Cardiac fibroblast (primary cell): Measurements from ENCODE around the gene MED13L.

Experiments used
- DNase-seq, 2 donors: peaks; one replicate each; pipeline versions ENCODE4 v3.0.0 to v3.0.0-alpha.2; 2010; ENCODE audit warnings: low read depth in 2 of 2
- H3K4me3 ChIP-seq, 2 donors: replicated peaks in 1 of 2; 1 replicate in 1 of 2; 2 replicates in 1 of 2; pipeline ENCODE4 v1.5.1; 2011; ENCODE audit warnings: low read depth in 2 of 2, low read length in 2 of 2, mild to moderate bottlenecking in 2 of 2, moderate library complexity in 1 of 2
- TF ChIP-seq, protein P1 (sequence below): IDR thresholded peaks from one replicate; pipeline ENCODE4 v1.5.1; 2011; ENCODE audit warnings: low read depth, mild to moderate bottlenecking, low read length, inconsistent platforms

The MED13L gene

DNA sequence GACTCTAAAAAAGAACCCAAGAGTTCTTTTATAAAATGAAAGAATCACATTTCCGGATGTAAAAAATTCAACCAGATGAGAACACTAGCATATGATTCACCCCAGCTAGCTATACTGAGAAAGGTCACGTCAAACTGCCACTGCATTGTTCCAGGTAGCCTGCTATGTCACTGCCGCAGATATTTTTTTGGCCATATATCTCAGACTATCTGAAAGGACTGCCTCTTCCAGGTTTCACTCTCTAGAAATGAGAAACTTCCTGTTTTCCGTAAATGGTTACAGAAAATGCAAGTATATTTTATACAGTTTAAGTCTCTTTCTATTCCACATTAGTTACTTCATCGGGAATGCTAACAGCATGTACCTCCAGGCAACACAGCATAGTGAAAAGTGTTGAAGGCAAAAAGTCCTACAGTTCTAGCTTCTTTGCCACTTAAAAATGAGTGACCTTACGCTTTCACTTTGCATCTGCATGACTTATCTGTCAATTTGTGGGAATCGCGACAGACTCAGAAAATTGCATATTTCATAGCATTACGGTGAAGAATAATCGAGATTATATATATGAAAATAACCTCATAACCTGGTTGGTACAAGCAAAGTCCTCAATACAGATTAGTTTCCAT lies 105.2 kb downstream of the MED13L start:
- no peak overlapping the region for H3K4me3 ChIP-seq
- TF ChIP-seq, protein P1, sequence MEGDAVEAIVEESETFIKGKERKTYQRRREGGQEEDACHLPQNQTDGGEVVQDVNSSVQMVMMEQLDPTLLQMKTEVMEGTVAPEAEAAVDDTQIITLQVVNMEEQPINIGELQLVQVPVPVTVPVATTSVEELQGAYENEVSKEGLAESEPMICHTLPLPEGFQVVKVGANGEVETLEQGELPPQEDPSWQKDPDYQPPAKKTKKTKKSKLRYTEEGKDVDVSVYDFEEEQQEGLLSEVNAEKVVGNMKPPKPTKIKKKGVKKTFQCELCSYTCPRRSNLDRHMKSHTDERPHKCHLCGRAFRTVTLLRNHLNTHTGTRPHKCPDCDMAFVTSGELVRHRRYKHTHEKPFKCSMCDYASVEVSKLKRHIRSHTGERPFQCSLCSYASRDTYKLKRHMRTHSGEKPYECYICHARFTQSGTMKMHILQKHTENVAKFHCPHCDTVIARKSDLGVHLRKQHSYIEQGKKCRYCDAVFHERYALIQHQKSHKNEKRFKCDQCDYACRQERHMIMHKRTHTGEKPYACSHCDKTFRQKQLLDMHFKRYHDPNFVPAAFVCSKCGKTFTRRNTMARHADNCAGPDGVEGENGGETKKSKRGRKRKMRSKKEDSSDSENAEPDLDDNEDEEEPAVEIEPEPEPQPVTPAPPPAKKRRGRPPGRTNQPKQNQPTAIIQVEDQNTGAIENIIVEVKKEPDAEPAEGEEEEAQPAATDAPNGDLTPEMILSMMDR = no peak
- peak in 1 of 2 donors; percentile 43 for DNase-seq

- no peak overlapping the region for H3K4me3 ChIP-seq
- TF ChIP-seq, protein P1 = no peak
- peak in 1 of 2 donors; percentile 55 for DNase-seq
Observed at GRCh38 chr12:116171549-116171948, 105.9 kb downstream of the MED13L start.

GRCh38 chr12:116169071-116169470 lies 108.4 kb downstream of the MED13L start:
- DNase-seq = no peak
- TF ChIP-seq, protein P1 = no peak
- no peak overlapping the region for H3K4me3 ChIP-seq

- TF ChIP-seq, protein P1 = no peak
- H3K4me3 ChIP-seq = no peak overlapping the region
- DNase-seq = no peak
Observed at GRCh38 chr12:116166306-116166705, 111.2 kb downstream of the MED13L start.

GRCh38 chr12:116165036-116165425 lies 112.5 kb downstream of the MED13L start:
- no peak overlapping the region for H3K4me3 ChIP-seq
- DNase-seq = peak in 1 of 2 donors; percentile 67
- TF ChIP-seq, protein P1 = no peak

DNA sequence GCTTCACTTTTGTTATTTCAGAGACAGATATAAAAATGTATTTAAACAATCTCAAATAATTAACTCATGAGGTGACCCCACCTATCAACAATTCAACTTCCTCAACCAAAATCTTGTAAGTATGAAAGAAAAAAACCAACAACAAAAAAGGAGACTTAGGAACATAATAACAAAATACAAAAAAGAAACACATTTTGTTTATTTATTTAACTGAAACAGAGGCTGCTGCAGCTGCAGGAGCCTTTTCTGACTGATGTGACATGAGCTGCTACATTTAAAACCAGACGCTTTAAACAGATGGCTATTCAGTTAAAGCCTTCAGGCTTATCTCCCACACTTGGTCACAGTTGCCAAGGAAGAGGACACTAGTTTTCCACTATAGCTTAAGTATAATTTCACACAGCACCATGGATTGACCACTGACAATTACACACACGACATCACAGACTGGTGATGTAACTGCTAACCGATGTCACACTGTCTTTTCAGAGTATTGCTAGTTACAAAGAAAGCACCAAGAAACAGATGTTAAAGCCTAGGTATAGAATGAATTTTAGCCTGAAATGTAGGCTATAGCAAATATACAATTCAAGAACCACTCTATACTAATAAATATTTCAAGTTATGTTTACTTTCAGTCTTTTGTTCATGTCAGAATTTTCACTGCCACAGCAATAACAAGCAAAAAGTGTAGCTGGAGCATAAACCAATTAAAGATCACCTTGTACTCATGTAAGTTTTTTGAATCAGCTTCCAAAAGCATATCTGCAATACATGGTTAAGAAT lies 113.0 kb downstream of the MED13L start:
- H3K4me3 ChIP-seq = no peak overlapping the region
- no peak for DNase-seq
- TF ChIP-seq, protein P1 = no peak

GRCh38 chr12:116162071-116162470 lies 115.4 kb downstream of the MED13L start:
- no peak for DNase-seq
- no peak overlapping the region for H3K4me3 ChIP-seq
- TF ChIP-seq, protein P1 = no peak
